Left renal cortex interstitium (tissue), 4 donors: ENCODE measurements around the gene BCL11B. TPM values are rescaled to one million over a fixed set of nuclear protein-coding genes. Genes with fewer than 3 reads are reported as not detected.

ENCODE experiments used
- DNase-seq, 4 donors: peaks; one replicate each; pipeline ENCODE4 v3.0.0-alpha.2; 2013; ENCODE audit warnings: low read depth in 4 of 4, low spot score in 2 of 4, missing footprints in 1 of 4
- polyA plus RNA-seq, 4 donors: library from polyadenylated mRNA; unstranded; fragments of 120-200 nt; gene quantifications; one replicate each; pipeline ENCODE4 v1.2.1, GENCODE V29; 2013; ENCODE audit not compliant: insufficient read length in 4 of 4

Gene BCL11B
- polyA plus RNA-seq, 4 donors: 1.7 to 2.9 (median 2.4) TPM

GRCh38 chr14:99226687-99227086 lies 45.3 kb downstream of the BCL11B start:
- no peak for DNase-seq

GRCh38 chr14:99225436-99226203 lies 46.4 kb downstream of the BCL11B start:
- no peak for DNase-seq

GRCh38 chr14:99224948-99225347 lies 47.0 kb downstream of the BCL11B start:
- no peak for DNase-seq

GRCh38 chr14:99224116-99224910 lies 47.7 kb downstream of the BCL11B start:
- no peak for DNase-seq

- DNase-seq: no peak
These were observed 50.6 kb downstream of the BCL11B start for GRCh38 chr14:99221445-99221844.

GRCh38 chr14:99217066-99217955 lies 54.7 kb downstream of the BCL11B start:
- no peak for DNase-seq

- no peak for DNase-seq
These were observed 55.8 kb downstream of the BCL11B start for GRCh38 chr14:99216191-99216590.

GRCh38 chr14:99215277-99215676 lies 56.7 kb downstream of the BCL11B start:
- DNase-seq: no peak

GRCh38 chr14:99214701-99215100 lies 57.3 kb downstream of the BCL11B start:
- DNase-seq: no peak

GRCh38 chr14:99213527-99213971 lies 58.4 kb downstream of the BCL11B start:
- no peak for DNase-seq

GRCh38 chr14:99213101-99213500 lies 58.9 kb downstream of the BCL11B start:
- DNase-seq: no peak

GRCh38 chr14:99212646-99213045 lies 59.4 kb downstream of the BCL11B start:
- no peak for DNase-seq

GRCh38 chr14:99212199-99212598 lies 59.8 kb downstream of the BCL11B start:
- DNase-seq: no peak

GRCh38 chr14:99211410-99211809 lies 60.6 kb downstream of the BCL11B start:
- DNase-seq: no peak

- DNase-seq: no peak
These were observed 61.7 kb downstream of the BCL11B start for GRCh38 chr14:99210333-99210732.

GRCh38 chr14:99209409-99209808 lies 62.6 kb downstream of the BCL11B start:
- no peak for DNase-seq

- DNase-seq: no peak
These were observed 63.7 kb downstream of the BCL11B start for GRCh38 chr14:99208318-99208717.

- no peak for DNase-seq
These were observed 64.5 kb downstream of the BCL11B start for GRCh38 chr14:99207456-99207855.

- DNase-seq: no peak
These were observed 65.9 kb downstream of the BCL11B start for GRCh38 chr14:99206090-99206489.

- DNase-seq: no peak
These were observed 66.8 kb downstream of the BCL11B start for GRCh38 chr14:99205086-99205688.
